Breast epithelium (tissue), 3 donors: ENCODE data around the gene ITIH5.

Experiments used
- CTCF ChIP-seq, 3 donors: fragments of 450-650 bp; IDR thresholded peaks; one replicate each; pipeline ENCODE4 v1.5.1; 2016 to 2017; ENCODE audit warnings: antibody characterized with exemption in 3 of 3, mild to moderate bottlenecking in 3 of 3, moderate library complexity in 3 of 3
- POLR2A ChIP-seq: fragments of 450-650 bp; IDR thresholded peaks from one replicate; pipeline ENCODE4 v1.6.1; 2016; ENCODE audit warnings: antibody characterized with exemption, mild to moderate bottlenecking, moderate library complexity

GRCh38 chr10:7511612-7512011 is 155.2 kb downstream of the ITIH5 start:
- TF ChIP-seq CTCF (IDR thresholded peaks at IDR 0.05) (no peak), POLR2A (no peak)
